IPS-18a (cell line): ENCODE results near the gene LEP.
"Not testable (repeated sequence)": the region's sequence is repeated elsewhere in the genome, so short reads cannot be mapped to it uniquely, and the experiment has no call there.

Experiments
- H3K27ac ChIP-seq: one replicate; pipeline ENCODE4 v1.5.1; 2013; ENCODE audit warnings: low read length
- H3K27me3 ChIP-seq: one replicate; pipeline ENCODE4 v1.6.1; 2013; ENCODE audit warnings: mild to moderate bottlenecking, low read length; ENCODE audit not compliant: control insufficient read depth, insufficient read depth
- H3K36me3 ChIP-seq: one replicate; pipeline ENCODE4 v1.6.1; 2013; ENCODE audit warnings: low read depth, low read length; ENCODE audit not compliant: control insufficient read depth
- H3K4me1 ChIP-seq: one replicate; pipeline ENCODE4 v1.6.1; 2013; ENCODE audit warnings: low read depth, low read length; ENCODE audit not compliant: control insufficient read depth
- H3K4me3 ChIP-seq: one replicate; pipeline ENCODE4 v1.5.1; 2013; ENCODE audit warnings: low read length
- H3K9ac ChIP-seq: one replicate; pipeline ENCODE4 v1.6.1; 2013; ENCODE audit warnings: mild to moderate bottlenecking, low read length, moderate library complexity
- H3K9me3 ChIP-seq: one replicate; pipeline ENCODE4 v1.6.1; 2013; ENCODE audit warnings: low read depth, low read length; ENCODE audit not compliant: control insufficient read depth

Gene LEP

GRCh38 chr7:128234476-128235026 is 6.5 kb upstream of the LEP start:
- no peaks in the 10 kb centered on the region for H3K36me3 ChIP-seq
- H3K27me3 ChIP-seq: no peaks in the 10 kb centered on the region
- no peaks in the 10 kb centered on the region for H3K9me3 ChIP-seq
- no peak overlapping the region for H3K9ac ChIP-seq
- H3K4me1 ChIP-seq: peaks cover 6% of the 10 kb centered on the region
- H3K4me3 ChIP-seq: no peak overlapping the region
- no peak overlapping the region for H3K27ac ChIP-seq

GRCh38 chr7:128235471-128235870 is 5.6 kb upstream of the LEP start:
- H3K4me1 ChIP-seq: no peaks in the 10 kb centered on the region
- H3K9me3 ChIP-seq: no peaks in the 10 kb centered on the region
- no peaks in the 10 kb centered on the region for H3K27me3 ChIP-seq
- no peak overlapping the region for H3K9ac ChIP-seq
- no peak overlapping the region for H3K27ac ChIP-seq
- H3K4me3 ChIP-seq: no peak overlapping the region
- H3K36me3 ChIP-seq: no peaks in the 10 kb centered on the region

- Histone ChIP-seq H3K36me3 (no peaks in the 10 kb centered on the region), H3K9me3 (no peaks in the 10 kb centered on the region), H3K27ac (no peak overlapping the region), H3K27me3 (no peaks in the 10 kb centered on the region), H3K4me1 (no peaks in the 10 kb centered on the region), H3K4me3 (no peak overlapping the region), H3K9ac (no peak overlapping the region)
Observed at GRCh38 chr7:128236924-128237586, 4.0 kb upstream of the LEP start.

- not testable (repeated sequence) for H3K9me3 ChIP-seq
Observed at GRCh38 chr7:128239146-128239545, 1.9 kb upstream of the LEP start.

GRCh38 chr7:128242661-128243060 is 1.6 kb downstream of the LEP start:
- Histone ChIP-seq H3K36me3 (no peaks in the 10 kb centered on the region), H3K4me3 (no peak overlapping the region), H3K9ac (no peak overlapping the region), H3K9me3 (no peaks in the 10 kb centered on the region), H3K27ac (no peak overlapping the region), H3K4me1 (no peaks in the 10 kb centered on the region), H3K27me3 (no peaks in the 10 kb centered on the region)

More at GRCh38 chr7:128239146-128239545, 1.9 kb upstream of the LEP start:
- H3K4me1 ChIP-seq, H3K4me3 ChIP-seq, H3K27ac ChIP-seq, H3K9ac ChIP-seq, H3K36me3 ChIP-seq, H3K27me3 ChIP-seq: not testable (repeated sequence)

GRCh38 chr7:128243273-128243672 is 2.2 kb downstream of the LEP start:
- Histone ChIP-seq H3K9me3 (no peaks in the 10 kb centered on the region), H3K4me1 (no peaks in the 10 kb centered on the region), H3K36me3 (no peaks in the 10 kb centered on the region), H3K27ac (no peak overlapping the region), H3K27me3 (no peaks in the 10 kb centered on the region), H3K4me3 (no peak overlapping the region), H3K9ac (no peak overlapping the region)

- Histone ChIP-seq H3K4me1 (no peaks in the 10 kb centered on the region), H3K36me3 (no peaks in the 10 kb centered on the region), H3K4me3 (no peak overlapping the region), H3K9ac (no peak overlapping the region), H3K27ac (no peak overlapping the region), H3K27me3 (no peaks in the 10 kb centered on the region), H3K9me3 (no peaks in the 10 kb centered on the region)
Observed at GRCh38 chr7:128244861-128245260, 3.8 kb downstream of the LEP start.

- no peaks in the 10 kb centered on the region for H3K4me1 ChIP-seq
- H3K27me3 ChIP-seq: no peaks in the 10 kb centered on the region
- no peaks in the 10 kb centered on the region for H3K36me3 ChIP-seq
- H3K9ac ChIP-seq: no peak overlapping the region
- H3K4me3 ChIP-seq: no peak overlapping the region
- H3K9me3 ChIP-seq: no peaks in the 10 kb centered on the region
- no peak overlapping the region for H3K27ac ChIP-seq
Observed at GRCh38 chr7:128247108-128247507, 6.0 kb downstream of the LEP start.

- Histone ChIP-seq H3K9ac (no peak overlapping the region), H3K27me3 (no peaks in the 10 kb centered on the region), H3K4me1 (no peaks in the 10 kb centered on the region), H3K27ac (no peak overlapping the region), H3K9me3 (no peaks in the 10 kb centered on the region), H3K4me3 (no peak overlapping the region), H3K36me3 (no peaks in the 10 kb centered on the region)
Observed at GRCh38 chr7:128247640-128248194, 6.6 kb downstream of the LEP start.

GRCh38 chr7:128251337-128251736 is 10.3 kb downstream of the LEP start:
- H3K9me3 ChIP-seq: no peaks in the 10 kb centered on the region
- no peaks in the 10 kb centered on the region for H3K27me3 ChIP-seq
- no peak overlapping the region for H3K27ac ChIP-seq
- H3K36me3 ChIP-seq: no peaks in the 10 kb centered on the region
- no peaks in the 10 kb centered on the region for H3K4me1 ChIP-seq
- H3K9ac ChIP-seq: no peak overlapping the region
- no peak overlapping the region for H3K4me3 ChIP-seq

GRCh38 chr7:128253701-128254100 is 12.6 kb downstream of the LEP start:
- Histone ChIP-seq H3K9ac (no peak overlapping the region), H3K27me3 (no peaks in the 10 kb centered on the region), H3K9me3 (no peaks in the 10 kb centered on the region), H3K4me1 (no peaks in the 10 kb centered on the region), H3K36me3 (no peaks in the 10 kb centered on the region), H3K27ac (no peak overlapping the region), H3K4me3 (no peak overlapping the region)

GRCh38 chr7:128254470-128254869 is 13.4 kb downstream of the LEP start:
- H3K36me3 ChIP-seq: no peaks in the 10 kb centered on the region
- no peak overlapping the region for H3K27ac ChIP-seq
- no peaks in the 10 kb centered on the region for H3K9me3 ChIP-seq
- H3K27me3 ChIP-seq: no peaks in the 10 kb centered on the region
- peaks cover 4% of the 10 kb centered on the region for H3K4me1 ChIP-seq
- H3K4me3 ChIP-seq: no peak overlapping the region
- no peak overlapping the region for H3K9ac ChIP-seq
